Nephron progenitor cell (in vitro differentiated cells): ENCODE data around the gene LGALS3.

Source experiments
- DNase-seq: peaks from one replicate; pipeline ENCODE4 v3.0.0; 2021
- H3K27ac Mint-ChIP-seq: 2 replicates; pipeline ENCODE4 v1.8.0; 2021; ENCODE audit warnings: mild to moderate bottlenecking, moderate library complexity, mixed read lengths
- H3K27me3 Mint-ChIP-seq: 2 replicates; pipeline ENCODE4 v1.8.0; 2021; ENCODE audit warnings: mild to moderate bottlenecking, low read depth, mixed read lengths; ENCODE audit not compliant: poor library complexity
- H3K36me3 Mint-ChIP-seq: 2 replicates; pipeline ENCODE4 v1.8.0; 2021; ENCODE audit warnings: low read depth, mixed read lengths
- H3K4me1 Mint-ChIP-seq: 2 replicates; pipeline ENCODE4 v1.8.0; 2021; ENCODE audit warnings: mixed read lengths
- H3K4me3 Mint-ChIP-seq: 2 replicates; pipeline ENCODE4 v1.8.0; 2021; ENCODE audit warnings: mild to moderate bottlenecking, moderate library complexity, mixed read lengths
- H3K9me3 Mint-ChIP-seq: 2 replicates; pipeline ENCODE4 v1.8.0; 2021; ENCODE audit warnings: mild to moderate bottlenecking, moderate library complexity, mixed read lengths
- TF ChIP-seq, protein P1 (sequence below): fragments of 200-600 bp; sonication (generic); IDR thresholded peaks from 2 replicates; pipeline ENCODE4 v1.5.0; 2021; ENCODE audit warnings: antibody characterized with exemption

The LGALS3 gene

DNA sequence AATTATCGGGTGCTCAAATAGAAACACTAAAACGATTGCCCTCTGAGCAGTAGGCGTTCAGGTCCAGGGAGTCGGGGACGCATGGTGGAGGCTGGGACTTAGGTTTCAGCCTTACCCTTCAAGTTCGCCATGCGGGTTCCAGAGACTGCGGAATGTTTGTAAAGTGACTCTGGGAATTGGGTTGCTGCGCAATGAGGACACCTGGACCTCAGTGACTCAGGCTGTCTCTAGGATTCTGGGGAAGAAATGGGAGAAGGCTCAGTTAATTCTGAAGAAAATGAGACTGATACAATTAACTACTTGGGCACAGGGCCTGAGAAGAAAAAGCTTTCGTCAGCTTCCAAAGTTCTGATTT, 1.1 kb downstream of the LGALS3 start:
- DNase-seq: no peak
- H3K4me3 Mint-ChIP-seq: peak overlapping the region; percentile 72
- H3K4me1 Mint-ChIP-seq: peaks cover 10% of the 10 kb centered on the region
- TF ChIP-seq, protein P1, sequence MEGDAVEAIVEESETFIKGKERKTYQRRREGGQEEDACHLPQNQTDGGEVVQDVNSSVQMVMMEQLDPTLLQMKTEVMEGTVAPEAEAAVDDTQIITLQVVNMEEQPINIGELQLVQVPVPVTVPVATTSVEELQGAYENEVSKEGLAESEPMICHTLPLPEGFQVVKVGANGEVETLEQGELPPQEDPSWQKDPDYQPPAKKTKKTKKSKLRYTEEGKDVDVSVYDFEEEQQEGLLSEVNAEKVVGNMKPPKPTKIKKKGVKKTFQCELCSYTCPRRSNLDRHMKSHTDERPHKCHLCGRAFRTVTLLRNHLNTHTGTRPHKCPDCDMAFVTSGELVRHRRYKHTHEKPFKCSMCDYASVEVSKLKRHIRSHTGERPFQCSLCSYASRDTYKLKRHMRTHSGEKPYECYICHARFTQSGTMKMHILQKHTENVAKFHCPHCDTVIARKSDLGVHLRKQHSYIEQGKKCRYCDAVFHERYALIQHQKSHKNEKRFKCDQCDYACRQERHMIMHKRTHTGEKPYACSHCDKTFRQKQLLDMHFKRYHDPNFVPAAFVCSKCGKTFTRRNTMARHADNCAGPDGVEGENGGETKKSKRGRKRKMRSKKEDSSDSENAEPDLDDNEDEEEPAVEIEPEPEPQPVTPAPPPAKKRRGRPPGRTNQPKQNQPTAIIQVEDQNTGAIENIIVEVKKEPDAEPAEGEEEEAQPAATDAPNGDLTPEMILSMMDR: no peak
- no peaks in the 10 kb centered on the region for H3K36me3 Mint-ChIP-seq
- no peaks in the 10 kb centered on the region for H3K9me3 Mint-ChIP-seq
- peaks cover 66% of the 10 kb centered on the region for H3K27me3 Mint-ChIP-seq
- no peak overlapping the region for H3K27ac Mint-ChIP-seq

DNA sequence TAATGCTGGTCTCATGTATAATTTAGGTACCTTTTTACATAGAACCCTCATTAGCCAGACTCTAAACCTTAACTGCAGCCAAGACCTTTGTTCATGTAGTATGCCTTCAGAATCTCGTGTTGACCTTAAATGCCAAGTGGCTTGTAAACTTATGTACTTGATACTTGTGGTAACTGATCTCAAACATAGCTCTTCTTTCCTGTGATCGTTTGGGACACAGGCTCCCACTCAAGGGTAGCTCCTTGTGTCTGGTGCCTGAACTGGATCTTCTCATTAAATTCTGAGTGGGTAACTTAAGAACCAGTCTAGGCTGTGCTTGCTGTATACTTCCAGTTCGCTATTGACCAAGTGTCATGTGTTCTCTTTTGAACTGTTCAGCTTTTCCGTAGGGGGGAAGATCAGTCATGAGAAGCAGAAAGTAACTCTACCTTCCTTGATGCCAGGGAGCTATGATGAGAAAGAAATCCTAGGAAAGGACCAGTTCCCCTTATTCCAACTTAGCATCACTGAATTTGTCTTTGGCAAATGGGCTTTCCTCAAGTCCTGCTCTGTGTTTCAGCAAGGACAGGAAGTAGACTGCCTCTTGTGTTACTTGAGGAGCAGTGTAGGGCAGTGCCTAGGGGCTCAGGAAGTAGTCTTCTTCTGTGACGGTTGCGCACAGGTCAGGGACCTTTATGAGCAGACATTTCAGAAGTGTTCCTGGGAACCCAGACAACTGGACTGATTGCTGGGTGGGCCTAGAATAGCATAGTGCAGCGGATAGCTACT, 2.5 kb downstream of the LGALS3 start:
- Mint-ChIP-seq H3K36me3 (no peaks in the 10 kb centered on the region), H3K4me1 (peaks cover 10% of the 10 kb centered on the region), H3K27ac (no peak overlapping the region), H3K27me3 (peaks cover 54% of the 10 kb centered on the region), H3K4me3 (no peak overlapping the region), H3K9me3 (no peaks in the 10 kb centered on the region)
- no peak for DNase-seq
- TF ChIP-seq, protein P1: no peak

DNA sequence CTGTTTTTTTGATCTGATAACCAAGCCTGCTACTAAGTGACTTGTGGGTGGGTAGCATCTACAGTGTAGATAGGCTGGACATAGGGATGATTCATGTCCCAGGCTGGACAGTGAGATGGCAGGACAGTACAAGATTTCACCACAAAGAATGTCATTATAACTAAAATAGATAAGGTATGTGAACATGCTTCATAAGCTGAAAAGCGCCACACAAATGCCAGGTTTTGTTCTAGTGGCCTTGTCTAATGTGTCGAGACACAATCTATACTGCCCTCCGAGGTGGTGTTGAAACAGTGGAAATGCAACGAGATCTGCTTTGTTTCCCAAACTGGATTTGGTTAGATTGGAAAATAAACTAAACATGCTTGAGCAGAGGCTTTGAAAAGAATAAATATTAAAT, 4.4 kb downstream of the LGALS3 start:
- Mint-ChIP-seq H3K4me3 (no peak overlapping the region), H3K27ac (no peak overlapping the region), H3K36me3 (no peaks in the 10 kb centered on the region), H3K9me3 (no peaks in the 10 kb centered on the region), H3K4me1 (peaks cover 10% of the 10 kb centered on the region), H3K27me3 (peaks cover 36% of the 10 kb centered on the region)
- TF ChIP-seq, protein P1: no peak
- DNase-seq: no peak

DNA sequence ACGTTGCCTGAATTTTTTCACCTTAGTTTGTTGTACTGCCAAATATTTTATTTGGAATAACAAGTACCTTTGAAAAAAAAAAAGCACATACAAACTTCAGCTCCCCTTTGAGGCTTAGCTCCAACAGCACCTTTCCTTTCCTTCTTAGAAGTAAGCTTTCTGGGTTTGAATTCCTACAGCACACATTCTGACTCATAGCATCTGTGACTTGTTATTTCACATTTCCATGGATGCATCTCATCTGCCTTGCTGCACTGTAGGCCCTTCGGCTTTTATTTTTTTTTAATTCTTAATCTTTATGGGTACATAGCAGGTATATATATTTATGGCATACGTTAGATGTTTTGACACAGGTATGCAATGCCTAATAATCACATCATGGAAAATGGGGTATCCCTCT, 7.2 kb downstream of the LGALS3 start:
- Mint-ChIP-seq H3K27ac (no peak overlapping the region), H3K4me1 (peaks cover 4% of the 10 kb centered on the region), H3K36me3 (peaks cover 6% of the 10 kb centered on the region), H3K9me3 (no peaks in the 10 kb centered on the region), H3K27me3 (peaks cover 11% of the 10 kb centered on the region), H3K4me3 (no peak overlapping the region)
- no peak for DNase-seq
- TF ChIP-seq, protein P1: no peak

DNA sequence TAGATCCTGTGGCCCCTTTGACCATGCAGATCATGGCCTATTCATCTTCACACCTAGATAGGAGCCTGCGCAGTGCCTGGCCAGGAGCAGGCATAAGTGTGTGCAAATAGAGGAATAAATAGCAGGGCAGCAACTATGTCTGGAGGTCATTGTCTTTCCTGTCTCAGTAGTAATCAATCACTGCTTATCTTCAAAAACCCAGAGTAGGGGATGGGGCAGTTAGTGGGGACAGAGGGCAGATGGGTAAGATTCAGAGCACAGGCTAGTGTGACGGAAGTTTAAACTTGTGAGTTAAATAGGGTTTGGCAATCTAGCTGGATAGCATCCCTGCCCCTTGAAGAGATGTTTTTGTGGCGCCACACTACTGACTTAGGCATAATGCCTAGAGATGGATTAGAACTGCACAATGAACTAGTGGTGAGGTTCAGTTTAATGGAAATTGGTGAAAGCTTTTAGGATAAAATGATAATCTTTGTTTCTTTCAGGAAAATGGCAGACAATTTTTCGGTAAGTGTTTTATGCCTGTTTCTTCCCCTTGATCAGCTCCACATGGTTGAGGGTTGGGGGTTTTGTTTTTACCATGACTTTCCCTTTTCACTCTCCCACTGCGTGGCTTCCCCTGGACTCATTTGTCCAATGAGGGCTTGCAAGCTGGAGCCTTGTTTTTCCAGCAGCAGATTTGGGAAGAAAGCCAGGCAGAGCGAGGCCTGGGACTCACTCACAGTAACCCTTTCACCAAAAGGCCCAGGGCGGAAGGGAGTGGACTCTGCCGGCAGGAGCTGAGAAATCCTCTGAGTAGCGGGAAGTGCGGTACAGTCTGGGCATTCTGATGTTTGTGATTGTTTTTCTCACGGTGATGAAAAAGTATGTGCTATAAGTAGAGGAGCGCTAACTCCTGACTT, 8.1 kb downstream of the LGALS3 start:
- H3K27ac Mint-ChIP-seq: no peak overlapping the region
- peaks cover 2% of the 10 kb centered on the region for H3K27me3 Mint-ChIP-seq
- no peak overlapping the region for H3K4me3 Mint-ChIP-seq

More for the DNA sequence above, 8.1 kb downstream of the LGALS3 start:
- TF ChIP-seq, protein P1: no peak
- no peak for DNase-seq
- H3K36me3 Mint-ChIP-seq: peaks cover 6% of the 10 kb centered on the region
- H3K9me3 Mint-ChIP-seq: no peaks in the 10 kb centered on the region
- H3K4me1 Mint-ChIP-seq: no peaks in the 10 kb centered on the region
